GM12878 (cell line): ENCODE data around the gene PRR22.

Source experiments
- MAX ChIP-seq: IDR thresholded peaks from 2 replicates; pipeline ENCODE4 v1.6.1; 2012; ENCODE audit warnings: low read depth, low read length, improper control_type of control experiment
- NR2C2 ChIP-seq: IDR thresholded peaks from 2 replicates; pipeline ENCODE4 v1.6.1; 2011; ENCODE audit warnings: borderline replicate concordance, low read depth; ENCODE audit not compliant: control insufficient read depth, insufficient read length
- POU2F2 ChIP-seq: IDR thresholded peaks from 3 replicates; pipeline ENCODE4 v1.6.1; 2011; ENCODE audit warnings: low read depth, mild to moderate bottlenecking, low read length, borderline replicate concordance
- RELA ChIP-seq: fragments of 450-650 bp; IDR thresholded peaks from 2 replicates; pipeline ENCODE4 v1.8.0; 2014; ENCODE audit warnings: borderline replicate concordance; ENCODE audit not compliant: partially characterized antibody
- SREBF2 ChIP-seq: IDR thresholded peaks from 2 replicates; pipeline ENCODE4 v1.6.1; 2012; ENCODE audit warnings: mild to moderate bottlenecking, low read length
- TAF1 ChIP-seq: IDR thresholded peaks from 2 replicates; pipeline ENCODE4 v1.6.1; 2011; ENCODE audit warnings: mild to moderate bottlenecking, low read depth, low read length, borderline replicate concordance
- ZNF384 ChIP-seq: IDR thresholded peaks from 2 replicates; pipeline ENCODE4 v1.6.1; 2012; ENCODE audit warnings: low read depth, mild to moderate bottlenecking, low read length, improper control_type of control experiment, borderline replicate concordance

GRCh38 chr19:5753743-5754142 is 30.8 kb downstream of the PRR22 start:
- TF ChIP-seq TAF1 (no peak), SREBF2 (no peak), MAX (no peak), POU2F2 (no peak), ZNF384 (no peak), NR2C2 (no peak), RELA (no peak)
